Renal pelvis (tissue), 4 donors: ENCODE data around the gene NAV3. TPM values are rescaled to one million over a fixed set of nuclear protein-coding genes. Genes with fewer than 3 reads are reported as not detected.

Experiments
- DNase-seq: peaks from one replicate; pipeline ENCODE4 v3.0.0-alpha.2; 2013
- polyA plus RNA-seq, 3 donors: library from polyadenylated mRNA; unstranded; fragments of 120-200 nt; gene quantifications; one replicate each; pipeline ENCODE4 v1.2.1, GENCODE V29; 2013; ENCODE audit not compliant: insufficient read length in 3 of 3

NAV3 gene
- polyA plus RNA-seq, 3 donors = 8.0 to 10.7 (median 9.4) TPM

GRCh38 chr12:78118036-78118435, 287.3 kb downstream of the NAV3 start:
- DNase-seq = no peak

- no peak for DNase-seq
Measured at GRCh38 chr12:78118486-78118885, 287.8 kb downstream of the NAV3 start.

GRCh38 chr12:78119351-78119918, 288.7 kb downstream of the NAV3 start:
- no peak for DNase-seq

- no peak for DNase-seq
Measured at GRCh38 chr12:78120306-78120705, 289.6 kb downstream of the NAV3 start.

- no peak for DNase-seq
Measured at GRCh38 chr12:78120866-78121560, 290.3 kb downstream of the NAV3 start.

- no peak for DNase-seq
Measured at GRCh38 chr12:78121969-78122610, 291.4 kb downstream of the NAV3 start.

- no peak for DNase-seq
Measured at GRCh38 chr12:78128211-78128610, 297.5 kb downstream of the NAV3 start.

- no peak for DNase-seq
Measured at GRCh38 chr12:78143717-78144116, 313.0 kb downstream of the NAV3 start.

- DNase-seq = peak; percentile 26
Measured at GRCh38 chr12:78145398-78145797, 314.7 kb downstream of the NAV3 start.

GRCh38 chr12:78146365-78146772, 315.7 kb downstream of the NAV3 start:
- DNase-seq = no peak

- no peak for DNase-seq
Measured at GRCh38 chr12:78149459-78149858, 318.8 kb downstream of the NAV3 start.

- no peak for DNase-seq
Measured at GRCh38 chr12:78155546-78155945, 324.9 kb downstream of the NAV3 start.

- DNase-seq = no peak
Measured at GRCh38 chr12:78156751-78157150, 326.1 kb downstream of the NAV3 start.

GRCh38 chr12:78157199-78157598, 326.5 kb downstream of the NAV3 start:
- DNase-seq = no peak

- DNase-seq = no peak
Measured at GRCh38 chr12:78164154-78164553, 333.5 kb downstream of the NAV3 start.

- no peak for DNase-seq
Measured at GRCh38 chr12:78167510-78167909, 336.8 kb downstream of the NAV3 start.

- DNase-seq = peak; percentile 43
Measured at GRCh38 chr12:78171061-78171460, 340.4 kb downstream of the NAV3 start.

GRCh38 chr12:78176643-78177042, 345.9 kb downstream of the NAV3 start:
- DNase-seq = no peak

- DNase-seq = no peak
Measured at GRCh38 chr12:78177298-78177697, 346.6 kb downstream of the NAV3 start.

GRCh38 chr12:78179346-78179745, 348.7 kb downstream of the NAV3 start:
- DNase-seq = no peak

- DNase-seq = no peak
Measured at GRCh38 chr12:78181544-78182162, 351.0 kb downstream of the NAV3 start.

- DNase-seq = no peak
Measured at GRCh38 chr12:78183824-78184223, 353.1 kb downstream of the NAV3 start.

- no peak for DNase-seq
Measured at GRCh38 chr12:78185109-78185508, 354.4 kb downstream of the NAV3 start.
